Daoy (cell line): ENCODE results near the gene FIG4. TPM values are rescaled to one million over a fixed set of nuclear protein-coding genes. Genes with fewer than 3 reads are reported as not detected.
"Not testable (repeated sequence)": the region's sequence is repeated elsewhere in the genome, so short reads cannot be mapped to it uniquely, and the experiment has no call there.

Source experiments
- DNase-seq: peaks from one replicate; pipeline ENCODE4 v3.0.0-alpha.2; 2015; ENCODE audit warnings: low read depth
- total RNA-seq: library from RNA; depleted of rRNA; stranded (reverse); fragments of >200 nt; shearing (Covaris generic); gene quantifications from 2 replicates; pipeline ENCODE4 v1.2.3, GENCODE V29; 2014

Gene FIG4
- total RNA-seq, 1 experiment from 2014 or later = 9.5 TPM

DNA sequence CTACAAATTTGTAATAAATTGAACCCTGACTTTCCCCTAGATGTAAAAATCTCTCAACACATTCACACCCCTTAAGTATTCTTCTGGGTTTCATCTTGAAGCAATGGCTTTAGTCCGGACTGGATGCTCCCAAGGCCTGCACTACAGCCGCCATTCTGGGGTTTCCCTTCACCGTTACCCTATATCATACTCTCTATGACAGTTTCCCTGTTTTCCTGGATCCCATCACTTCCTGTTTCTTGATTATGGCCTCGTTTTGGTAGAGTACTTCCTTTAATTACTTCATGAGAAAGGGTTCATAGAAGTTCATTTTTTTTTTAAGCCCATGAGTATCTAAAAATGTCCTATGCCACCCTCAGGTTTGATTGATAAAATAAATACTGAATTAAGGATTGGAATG is 11.7 kb downstream of the FIG4 start:
- DNase-seq = no peak

- DNase-seq = peak; percentile 82
Measured at GRCh38 chr6:109705258-109705657, 14.2 kb downstream of the FIG4 start.

GRCh38 chr6:109706513-109706912 is 15.4 kb downstream of the FIG4 start:
- no peak for DNase-seq

- not testable (repeated sequence) for DNase-seq
Measured at GRCh38 chr6:109708099-109708498, 17.0 kb downstream of the FIG4 start.

DNA sequence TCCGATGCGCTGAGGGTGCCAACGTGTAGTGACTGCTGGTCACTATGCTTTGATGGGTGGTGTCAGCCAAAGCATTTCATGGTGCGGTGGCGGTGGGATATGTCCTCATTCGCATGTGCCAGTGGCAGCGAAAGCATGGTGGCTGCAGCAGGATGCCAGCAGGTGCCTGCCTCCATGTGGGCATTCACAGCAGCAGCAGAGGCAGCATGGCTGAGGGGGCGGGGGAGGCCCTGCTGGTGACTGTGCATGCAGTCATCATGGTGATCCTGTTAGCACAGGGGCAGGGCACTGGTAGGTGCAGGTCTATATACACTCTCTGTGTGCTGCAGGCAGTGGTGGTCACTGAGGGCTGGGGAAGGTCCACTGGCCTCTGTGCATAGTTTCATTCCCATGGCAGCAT is 22.0 kb downstream of the FIG4 start:
- DNase-seq = peak; percentile 26

DNA sequence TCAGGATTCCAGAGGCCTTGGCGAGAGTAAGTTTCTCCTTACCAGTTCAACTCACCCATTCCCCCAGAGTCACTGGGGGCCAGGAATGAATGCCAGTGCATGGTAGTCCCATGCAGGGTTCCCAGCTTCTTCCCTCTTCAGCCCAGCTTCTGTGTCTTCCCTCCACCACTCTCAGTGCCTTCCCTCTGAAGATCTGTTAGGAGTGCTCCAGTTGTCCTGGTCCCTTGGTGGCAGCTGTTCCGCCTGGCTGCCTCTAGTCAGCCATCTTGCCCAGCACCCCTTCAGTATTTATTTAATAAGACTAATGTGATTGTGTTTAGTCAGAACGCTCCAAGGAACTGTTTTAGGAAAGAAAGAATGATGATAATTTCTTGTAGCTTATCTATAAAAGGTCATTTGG is 23.1 kb downstream of the FIG4 start:
- no peak for DNase-seq

- no peak for DNase-seq
Measured at GRCh38 chr6:109714611-109715010, 23.5 kb downstream of the FIG4 start.

DNA sequence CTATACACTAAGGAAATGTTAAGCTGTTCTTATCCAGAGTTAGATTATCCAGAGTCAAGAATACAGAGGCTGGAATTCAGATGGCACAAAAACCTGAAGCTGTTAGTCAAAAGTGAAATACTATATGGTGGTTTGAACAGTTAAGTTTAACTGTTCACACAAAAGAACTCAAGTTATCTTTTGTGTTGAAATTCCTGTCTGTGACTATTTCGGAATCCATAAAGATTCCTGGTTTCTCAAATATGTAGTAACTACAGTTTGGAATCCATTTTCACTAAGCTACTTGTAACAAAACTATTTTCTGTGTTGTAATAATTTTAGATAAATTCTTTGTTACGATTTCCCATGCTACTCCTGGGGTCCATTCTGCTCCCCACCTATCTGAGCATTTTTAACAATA is 24.5 kb downstream of the FIG4 start:
- DNase-seq = no peak

DNA sequence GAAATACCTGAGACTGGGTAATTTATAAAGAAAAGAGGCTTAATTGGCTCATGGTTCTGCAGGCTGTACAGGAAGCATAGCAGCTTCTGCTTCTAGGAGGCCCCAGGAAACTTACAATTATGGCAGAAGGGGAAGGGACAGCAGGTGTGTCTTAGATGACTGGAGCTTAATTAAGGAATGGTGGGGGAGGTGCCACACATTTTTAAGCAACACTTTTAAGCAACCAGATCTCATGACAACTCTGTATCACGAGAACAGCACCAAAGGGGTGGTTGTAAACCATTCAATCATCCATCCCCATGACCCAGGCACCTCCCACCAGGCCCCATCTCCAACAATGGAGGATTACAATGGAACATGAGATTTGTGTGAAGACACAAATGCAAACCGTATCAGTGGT is 26.9 kb downstream of the FIG4 start:
- no peak for DNase-seq

- DNase-seq = peak; percentile 9
Measured at GRCh38 chr6:109718991-109719390, 27.9 kb downstream of the FIG4 start.

- DNase-seq = no peak
Measured at GRCh38 chr6:109720311-109720710, 29.2 kb downstream of the FIG4 start.

DNA sequence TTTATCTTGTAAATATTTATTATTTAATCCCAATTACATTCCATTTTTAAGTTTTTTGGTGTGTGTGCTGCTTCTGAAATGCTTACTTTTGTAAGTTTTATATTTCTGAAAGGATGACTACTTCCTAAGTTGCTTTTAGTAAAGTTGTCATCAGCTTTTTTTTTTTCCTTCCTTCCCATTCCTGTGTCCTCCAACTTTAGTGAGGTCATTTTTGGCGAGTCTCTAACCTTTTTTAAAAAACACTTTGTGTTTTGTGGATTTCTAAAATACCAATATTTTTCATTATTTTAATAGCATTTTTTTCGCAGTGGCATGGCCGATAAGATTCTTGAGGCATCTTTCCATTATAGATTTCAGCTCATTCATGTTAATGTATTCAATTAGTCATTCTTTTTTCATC is 30.9 kb downstream of the FIG4 start:
- DNase-seq = no peak

DNA sequence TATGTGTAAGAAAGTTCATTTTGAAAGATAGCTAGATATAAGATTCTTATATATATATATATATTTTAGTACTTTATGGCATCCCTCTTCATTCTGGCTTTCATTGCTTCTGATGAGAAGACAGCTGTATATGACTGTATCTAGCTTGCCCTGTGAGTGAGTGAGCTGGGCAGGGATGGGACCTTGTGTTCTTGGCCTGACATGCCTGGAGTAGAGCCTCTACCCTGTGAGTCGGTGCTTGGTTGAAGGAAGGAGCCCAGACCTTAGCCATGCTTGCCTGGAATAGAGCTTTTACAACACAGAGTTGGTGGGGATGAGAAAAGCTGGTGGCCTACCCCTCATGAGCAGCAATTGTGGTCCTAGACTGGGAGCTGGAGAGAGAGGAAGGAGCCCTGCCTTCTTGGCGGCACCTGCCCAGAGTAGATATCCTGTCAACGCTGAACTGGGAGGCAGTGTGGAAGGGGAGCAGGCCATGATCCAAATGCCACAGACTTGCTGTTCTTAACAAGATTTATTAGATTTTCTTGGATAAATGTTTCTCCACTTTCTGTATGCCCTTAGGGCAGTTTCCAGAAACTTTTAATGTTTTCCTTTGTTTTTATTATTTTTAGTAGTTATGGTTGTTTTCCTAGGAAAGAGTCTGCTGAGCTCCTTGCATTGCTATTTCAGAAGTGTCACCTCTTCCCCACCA is 31.6 kb downstream of the FIG4 start:
- DNase-seq = no peak

- DNase-seq = not testable (repeated sequence)
Measured at GRCh38 chr6:109725250-109725649, 34.2 kb downstream of the FIG4 start.

DNA sequence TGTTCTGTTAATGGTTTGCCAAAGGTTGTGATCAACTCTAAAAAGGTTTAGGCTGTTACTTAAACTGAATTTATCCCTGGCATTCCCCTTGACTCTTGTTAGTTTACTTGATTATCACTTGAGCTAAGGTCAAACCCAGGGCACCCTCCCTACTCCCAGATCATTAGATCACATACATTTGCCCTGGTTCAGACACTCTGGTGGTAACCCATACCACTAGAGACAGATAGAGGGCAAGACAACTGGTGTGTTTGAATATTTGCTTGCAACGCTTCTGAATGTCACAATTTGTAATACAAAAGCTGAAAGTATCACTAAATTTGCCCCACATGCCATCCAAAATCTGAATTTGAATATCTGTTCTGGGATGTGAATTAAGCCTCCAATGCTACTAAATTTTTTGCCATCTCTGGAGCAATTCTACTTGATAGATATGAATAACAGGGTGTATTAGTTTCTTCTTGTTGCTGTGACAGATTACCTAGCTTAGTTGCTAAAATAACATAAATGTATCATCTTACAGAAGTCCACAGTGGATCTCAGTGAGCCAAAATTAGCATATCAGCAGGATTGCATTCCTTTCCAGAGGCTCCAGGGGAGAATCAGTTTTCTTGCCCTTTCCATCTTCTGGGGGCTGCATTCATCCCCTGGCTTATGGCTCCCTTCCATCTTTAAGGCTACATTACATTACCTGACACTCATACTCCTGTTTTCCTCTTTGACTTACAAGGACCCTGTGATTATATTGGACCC is 45.4 kb downstream of the FIG4 start:
- no peak for DNase-seq

DNA sequence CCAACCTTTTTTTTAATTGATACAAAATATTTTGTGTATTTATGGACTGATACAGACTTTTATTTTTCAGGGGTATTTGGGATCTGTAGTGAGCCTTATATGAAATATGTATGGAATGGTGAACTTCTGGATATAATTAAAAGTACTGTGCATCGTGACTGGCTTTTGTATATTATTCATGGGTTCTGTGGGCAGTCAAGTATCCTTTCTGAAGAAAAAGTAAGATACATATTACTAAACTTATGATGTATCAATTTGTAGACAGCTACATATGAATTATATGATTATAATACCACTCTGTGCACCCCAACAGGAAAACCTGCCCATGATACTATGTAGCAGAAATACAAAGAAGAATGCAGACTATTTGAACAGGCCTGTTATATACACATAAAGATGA is 47.2 kb downstream of the FIG4 start:
- no peak for DNase-seq

GRCh38 chr6:109738667-109739066 is 47.6 kb downstream of the FIG4 start:
- DNase-seq = no peak

GRCh38 chr6:109739686-109740085 is 48.6 kb downstream of the FIG4 start:
- no peak for DNase-seq

- no peak for DNase-seq
Measured at GRCh38 chr6:109740787-109741186, 49.7 kb downstream of the FIG4 start.

- peak; percentile 80 for DNase-seq
Measured at GRCh38 chr6:109743739-109744138, 52.6 kb downstream of the FIG4 start.

- DNase-seq = not testable (repeated sequence)
Measured at GRCh38 chr6:109744779-109745178, 53.7 kb downstream of the FIG4 start.

GRCh38 chr6:109747221-109747620 is 56.1 kb downstream of the FIG4 start:
- DNase-seq = no peak
